GM21717 (cell line): ENCODE results near the gene RNASE9.
"Not testable (repeated sequence)": the region's sequence is repeated elsewhere in the genome, so short reads cannot be mapped to it uniquely, and the experiment has no call there.

ENCODE experiments used
- ATAC-seq: cut with Tn5 transposase; IDR thresholded peaks from one replicate; pipeline ENCODE4 v1.9.1; 2021; ENCODE audit warnings: mild to moderate bottlenecking, moderate library complexity; ENCODE audit not compliant: unreplicated experiment

RNASE9 gene

DNA sequence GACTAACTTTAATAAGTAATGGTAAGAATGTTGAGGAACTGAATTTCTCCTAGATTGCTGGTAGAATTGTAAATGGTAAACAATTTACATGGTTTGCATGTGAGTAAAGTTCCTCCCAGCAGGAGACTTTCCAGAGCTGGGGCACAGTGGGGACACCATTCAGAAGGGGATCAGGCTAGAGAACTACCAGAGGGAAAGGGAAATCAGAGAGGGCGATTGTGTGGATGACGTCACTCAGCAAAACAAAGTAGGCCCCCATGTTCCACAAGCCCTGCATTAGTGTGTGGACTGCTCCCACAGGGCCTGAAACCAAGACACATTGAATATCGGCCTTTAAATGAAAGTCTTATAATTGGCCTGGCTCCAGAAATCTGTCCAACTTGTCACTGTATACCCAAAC, 17.5 kb upstream of the RNASE9 start:
- no peak for ATAC-seq

DNA sequence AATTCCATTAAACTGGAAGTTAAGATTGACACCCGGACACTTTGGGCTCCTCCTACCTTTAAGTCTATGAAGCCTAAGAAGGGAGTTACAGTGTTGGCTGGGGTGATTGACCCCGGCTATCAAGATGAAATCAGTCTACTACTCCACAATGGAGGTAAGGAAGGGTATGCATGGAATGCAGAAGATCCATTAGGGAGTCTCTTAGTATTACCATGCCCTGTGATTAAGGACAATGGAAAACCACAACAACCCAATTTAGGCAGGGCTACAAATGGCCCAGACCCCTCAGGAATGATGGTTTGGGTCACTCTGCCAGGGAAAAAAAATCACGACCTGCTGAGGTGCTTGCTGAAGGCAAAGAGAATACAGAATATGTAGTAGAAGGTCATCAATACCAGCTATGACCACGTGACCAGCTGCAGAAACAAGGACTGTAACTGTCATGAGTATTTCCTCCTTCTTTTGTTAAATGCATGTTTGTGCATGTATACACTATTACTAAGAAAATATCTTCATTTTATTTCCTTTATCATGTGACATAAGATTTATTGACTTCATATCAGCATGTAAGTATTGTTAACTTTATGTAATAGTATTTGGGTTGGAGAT, 11.6 kb upstream of the RNASE9 start:
- ATAC-seq: not testable (repeated sequence)

DNA sequence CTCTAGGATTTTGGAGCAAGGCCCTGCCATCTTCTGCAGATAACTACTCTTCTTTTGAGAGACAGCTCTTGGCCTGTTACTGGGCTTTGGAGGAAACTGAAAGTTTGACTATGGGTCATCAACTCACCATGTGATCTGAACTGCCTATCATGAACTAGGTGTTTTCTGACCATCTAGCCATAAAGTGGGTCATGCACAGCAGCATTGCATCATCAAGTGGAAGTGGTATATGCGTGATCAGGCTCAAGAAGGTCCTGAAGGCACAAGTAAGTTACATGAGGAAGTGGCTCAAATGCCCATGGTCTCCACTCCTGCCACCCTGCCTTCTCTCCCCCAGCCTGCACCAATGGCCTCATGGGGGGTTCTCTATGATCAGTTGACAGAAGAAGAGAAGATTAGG, 9.9 kb upstream of the RNASE9 start:
- not testable (repeated sequence) for ATAC-seq

DNA sequence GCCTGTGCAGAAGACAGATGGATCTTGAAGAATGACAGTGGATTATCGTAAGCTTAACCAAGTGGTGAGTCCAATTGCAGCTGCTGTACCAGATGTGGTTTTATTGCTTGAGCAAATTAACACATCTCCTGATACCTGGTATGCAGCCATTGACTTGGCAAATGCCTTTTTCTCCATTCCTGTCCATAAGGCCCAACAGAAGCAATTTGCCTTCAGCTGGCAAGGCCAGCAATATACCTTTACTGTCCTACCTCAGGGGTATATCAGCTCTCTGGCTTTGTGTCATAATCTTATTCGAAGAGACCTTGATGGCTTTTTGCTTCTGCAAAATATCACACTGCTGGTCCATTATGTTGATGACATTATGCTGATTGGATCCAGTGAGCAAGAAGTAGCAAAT, 9.0 kb upstream of the RNASE9 start:
- ATAC-seq: not testable (repeated sequence)

DNA sequence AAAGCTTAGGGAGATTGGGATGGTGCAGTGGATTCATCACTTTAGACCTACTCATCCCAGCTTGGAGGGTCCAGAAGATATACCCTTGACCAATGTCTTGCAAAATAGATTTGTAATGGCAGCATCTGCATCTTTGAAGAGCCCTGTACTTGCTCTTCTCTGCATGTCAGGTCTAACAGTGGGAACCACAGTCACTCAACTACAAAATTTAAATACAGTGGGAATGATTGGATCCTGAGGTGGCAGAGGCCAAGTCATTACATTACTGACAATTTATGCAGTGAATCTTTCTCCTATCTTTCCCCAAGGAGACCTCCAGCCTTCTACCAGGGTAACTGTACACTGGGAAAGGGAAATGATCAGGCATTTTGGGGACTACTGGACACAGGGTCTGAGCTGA, 8.2 kb upstream of the RNASE9 start:
- ATAC-seq: no peak

DNA sequence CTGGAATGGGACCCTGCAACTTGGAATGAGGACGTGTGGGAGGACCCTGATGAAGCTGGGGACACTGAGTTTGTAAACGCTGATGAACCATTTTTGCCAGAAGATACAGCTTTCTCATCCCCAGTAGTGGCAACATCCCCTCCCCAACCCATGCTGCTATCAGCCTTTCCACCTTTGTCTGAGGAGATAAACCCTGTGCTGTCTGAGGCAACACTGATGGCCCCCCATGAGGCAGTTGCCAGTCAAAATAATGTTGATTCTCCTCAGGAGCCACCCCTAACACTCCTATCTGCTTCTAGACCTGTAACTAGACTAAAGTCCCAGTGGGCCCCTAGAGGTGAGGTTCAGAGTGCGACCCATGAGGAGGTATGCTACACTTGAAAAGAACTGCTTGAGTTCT, 7.5 kb upstream of the RNASE9 start:
- ATAC-seq: no peak

DNA sequence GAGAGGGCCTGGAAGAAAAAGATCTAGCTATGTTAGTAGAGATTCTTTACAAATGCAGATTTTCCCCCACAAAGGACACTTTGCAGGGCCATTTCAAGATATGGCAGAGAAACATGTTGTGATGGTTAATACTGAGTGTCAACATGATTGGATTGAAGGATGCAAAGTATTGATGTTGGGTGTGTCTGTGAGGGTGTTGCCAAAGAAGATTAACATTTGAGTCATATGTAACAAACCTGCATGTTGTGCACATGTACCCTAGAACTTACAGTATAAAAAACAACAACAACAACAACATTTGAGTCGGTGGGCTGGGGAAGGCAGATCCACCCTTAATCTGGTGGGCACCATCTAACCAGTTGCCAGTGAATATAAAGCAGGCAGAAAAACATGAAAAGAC, 6.4 kb upstream of the RNASE9 start:
- not testable (repeated sequence) for ATAC-seq

DNA sequence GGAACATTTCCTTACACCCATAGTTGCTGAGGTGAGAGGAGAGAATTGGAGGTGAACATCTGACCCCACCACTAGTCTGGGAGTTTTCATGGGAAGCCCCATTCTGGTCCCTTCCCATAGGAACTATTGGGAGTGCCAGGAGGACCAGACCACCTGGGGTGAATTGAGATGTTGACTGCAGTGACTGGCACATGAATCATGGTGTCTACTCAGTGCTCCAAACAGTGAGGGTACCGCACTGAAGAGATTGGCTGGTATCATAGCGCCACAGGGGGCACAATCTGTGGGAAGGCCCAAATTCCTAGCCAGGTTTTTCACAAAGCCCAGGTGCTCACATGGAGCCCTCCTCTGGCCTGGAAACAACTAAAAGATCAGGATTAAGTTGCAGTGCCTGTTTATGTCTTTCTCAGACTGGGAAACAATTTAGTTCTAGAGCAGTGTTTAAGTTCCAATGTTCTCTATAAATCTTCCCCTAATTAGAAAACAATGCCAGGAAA, 3.7 kb upstream of the RNASE9 start:
- ATAC-seq: no peak

DNA sequence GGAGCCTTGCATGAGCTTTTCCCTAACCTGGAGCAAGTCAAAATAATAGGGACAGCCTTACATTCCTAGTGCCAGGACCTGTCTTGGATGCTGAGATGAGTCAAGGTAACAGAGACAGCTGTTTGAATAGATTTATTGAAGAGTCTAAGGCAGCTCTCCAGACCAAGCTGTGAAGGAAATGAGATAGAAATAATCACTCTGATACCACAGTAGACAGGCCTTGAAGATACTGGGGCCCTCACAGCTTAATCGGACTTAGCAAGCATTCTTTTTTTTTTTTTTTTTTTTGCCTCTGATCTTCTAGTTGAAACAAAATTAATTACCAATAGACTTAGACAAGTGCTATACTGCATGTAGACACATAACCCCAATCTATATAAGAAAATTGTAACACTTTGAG, 3.1 kb upstream of the RNASE9 start:
- no peak for ATAC-seq

DNA sequence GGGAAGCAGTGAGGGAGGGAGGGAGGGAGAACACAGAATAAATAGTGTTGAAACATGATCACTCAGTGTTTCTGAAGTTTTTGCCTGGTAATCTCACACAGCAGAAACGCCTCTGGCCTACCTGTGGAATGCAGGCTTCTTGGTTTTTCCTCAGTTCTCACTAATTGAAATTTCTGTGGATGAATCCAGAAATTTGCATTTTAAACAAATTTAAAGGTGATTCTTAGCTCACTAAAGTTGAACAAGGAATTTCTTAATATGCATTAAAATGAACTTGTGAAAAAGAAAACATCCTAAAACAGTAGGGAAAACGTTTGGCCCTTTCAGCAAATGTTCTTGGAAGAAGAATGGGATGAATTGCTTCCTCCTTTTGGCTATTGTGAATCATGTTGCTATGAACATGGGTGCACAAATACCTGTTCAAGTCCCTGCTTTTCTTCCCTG, 1.4 kb downstream of the RNASE9 start:
- no peak for ATAC-seq

DNA sequence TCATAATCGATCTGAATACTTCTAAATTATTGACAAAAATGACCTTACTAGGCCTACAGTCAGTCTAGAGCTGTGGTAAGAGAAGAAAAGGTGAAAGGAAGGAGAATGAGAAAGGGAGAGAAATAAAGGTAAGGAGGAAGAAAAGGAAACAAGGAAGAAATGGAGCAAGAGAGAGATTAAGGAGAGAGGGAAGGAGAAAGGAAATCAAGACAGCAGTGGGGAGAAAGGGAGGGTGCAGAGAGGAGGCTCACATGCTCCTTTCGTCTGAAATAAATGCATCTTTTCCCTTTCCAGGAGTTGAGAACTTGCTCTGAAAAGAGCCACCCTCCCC, 3.7 kb downstream of the RNASE9 start:
- ATAC-seq: no peak

DNA sequence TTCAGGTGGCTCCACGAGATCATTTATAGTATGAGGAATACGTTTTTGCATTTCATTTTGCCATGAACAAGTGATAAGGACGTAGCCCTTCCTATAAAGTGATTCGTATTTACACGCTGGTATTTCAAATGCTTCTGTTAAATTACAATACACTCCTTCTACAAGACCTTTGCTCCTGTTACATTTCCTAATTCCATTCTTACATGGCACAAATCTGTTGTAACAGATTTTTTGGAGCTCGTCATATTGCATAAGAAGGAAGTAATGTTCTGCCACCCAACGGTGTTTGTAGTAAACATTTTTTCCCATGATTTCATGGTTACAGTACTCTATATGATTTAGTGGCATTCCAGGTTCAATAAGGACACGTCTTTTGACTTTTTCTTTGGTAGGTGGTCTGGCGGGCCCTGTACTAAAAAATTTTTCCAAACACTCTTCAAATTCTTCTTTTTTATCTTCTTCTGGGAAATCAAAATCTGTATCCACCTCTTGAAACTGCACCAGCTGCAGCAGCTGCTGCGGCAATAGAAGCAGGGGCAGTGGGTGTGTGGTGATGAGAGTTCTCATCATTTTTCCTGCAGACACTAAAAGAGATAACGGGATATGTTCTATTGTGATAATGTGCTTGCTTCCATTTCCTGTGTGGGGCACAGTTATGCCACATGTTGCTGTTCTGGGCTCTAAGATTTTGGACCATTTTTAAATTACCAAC, 4.2 kb downstream of the RNASE9 start:
- ATAC-seq: no peak

DNA sequence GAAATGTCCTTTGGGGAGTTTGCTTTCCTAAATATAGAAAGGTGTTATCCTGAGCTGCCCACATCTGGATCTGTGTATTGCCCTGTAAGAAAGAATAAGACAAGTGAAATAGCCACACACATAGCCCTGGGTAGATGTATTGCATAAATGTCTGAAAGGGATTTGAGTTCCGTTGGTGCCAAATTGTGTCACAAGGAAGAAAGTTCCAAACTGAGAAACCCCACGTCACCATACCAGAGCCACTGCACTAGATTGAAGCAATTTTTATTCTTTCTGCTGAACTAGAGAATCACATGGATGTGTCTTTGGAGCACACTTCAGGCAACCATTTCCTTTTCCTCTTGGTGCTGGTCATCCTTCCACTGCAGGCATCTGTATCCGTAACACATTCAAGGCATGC, 5.0 kb downstream of the RNASE9 start:
- ATAC-seq: no peak

DNA sequence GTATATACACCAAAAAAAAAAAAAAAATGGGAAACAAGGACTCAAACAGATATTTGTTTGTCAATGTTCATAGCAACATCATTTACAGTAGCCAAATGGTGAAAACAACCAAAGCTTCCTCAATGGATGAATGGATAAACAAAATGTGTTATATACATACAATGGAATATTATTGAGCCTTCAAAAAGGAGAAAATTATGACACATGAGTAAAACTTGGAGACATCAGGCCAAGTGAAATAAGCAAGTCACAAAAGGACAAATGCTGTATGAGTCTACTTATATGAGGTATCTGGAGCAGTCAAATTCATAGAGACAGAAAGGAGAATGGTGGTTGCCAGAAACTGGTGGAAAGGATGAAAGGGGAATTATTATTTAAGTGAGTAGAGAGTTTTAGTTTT, 7.8 kb downstream of the RNASE9 start:
- no peak for ATAC-seq

DNA sequence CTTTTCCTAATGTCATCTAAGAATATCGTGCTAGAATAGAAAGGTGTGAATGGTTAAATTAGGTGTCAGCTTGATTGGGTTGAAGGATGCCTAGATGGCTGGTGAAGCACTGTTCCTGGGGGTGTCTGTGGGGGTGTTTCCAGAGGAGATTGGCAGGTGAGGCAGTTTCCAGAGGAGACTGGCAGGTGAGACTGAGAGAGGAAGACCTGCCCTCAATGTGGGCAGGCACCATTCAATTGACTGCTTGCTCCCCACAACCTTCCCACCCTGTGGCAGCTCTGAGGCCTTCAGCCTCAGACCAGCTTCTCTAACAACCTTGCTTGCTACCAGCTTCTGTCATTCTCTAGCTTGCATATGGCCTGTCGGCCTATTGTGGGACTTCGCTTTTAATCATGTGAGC, 9.2 kb downstream of the RNASE9 start:
- ATAC-seq: no peak

DNA sequence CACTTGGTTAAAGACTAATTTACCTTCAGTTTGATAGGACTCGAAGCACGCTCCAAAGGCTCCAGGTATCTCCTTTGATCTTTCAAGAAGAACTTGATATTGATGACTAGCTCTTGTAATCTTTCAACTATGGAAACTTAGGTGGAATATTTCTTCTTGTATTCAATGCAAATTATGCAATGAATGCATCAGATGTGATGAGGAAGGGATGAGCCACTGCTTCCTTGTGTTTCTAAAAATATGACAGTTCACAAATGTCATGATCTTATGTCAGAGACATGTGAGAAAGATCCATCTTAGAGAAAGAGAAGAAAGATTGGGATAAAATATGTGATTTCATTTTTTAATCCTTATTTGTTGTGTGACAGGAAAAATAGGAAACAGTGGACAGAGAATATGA, 9.9 kb downstream of the RNASE9 start:
- ATAC-seq: no peak

DNA sequence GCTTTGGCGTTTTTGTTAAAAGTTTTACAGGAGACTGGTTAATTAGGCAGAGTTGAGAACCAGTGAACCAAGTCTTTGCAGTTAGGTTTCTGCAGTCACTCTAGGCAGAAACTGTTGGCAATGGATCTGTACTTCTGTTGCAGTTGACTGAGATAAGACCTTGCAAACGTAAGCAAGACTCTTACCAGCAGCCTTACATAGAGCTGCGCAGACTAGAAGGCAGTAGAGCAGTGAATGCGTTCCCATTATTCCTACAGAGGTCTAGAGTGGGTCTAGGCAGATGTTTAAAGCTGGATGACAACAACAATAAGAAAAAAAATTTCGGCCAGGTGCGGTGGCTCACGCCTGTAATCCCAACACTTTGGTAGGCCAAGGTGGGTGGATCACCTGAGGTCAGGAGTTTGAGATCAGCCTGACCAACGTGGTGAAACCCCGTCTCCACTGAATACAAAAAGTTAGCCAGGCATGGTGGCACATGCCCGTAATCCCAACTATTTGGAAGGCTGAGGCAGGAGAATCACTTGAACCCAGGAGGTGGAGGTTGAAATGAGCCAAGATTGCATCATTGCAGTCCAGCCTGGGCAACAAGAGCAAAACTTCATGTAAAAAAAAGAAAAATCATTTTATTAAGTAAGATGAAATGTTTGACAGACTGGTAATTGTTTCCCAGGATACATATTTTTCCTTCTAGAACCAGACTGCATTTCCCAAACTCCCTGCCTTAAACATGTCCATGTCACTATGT, 12.3 kb downstream of the RNASE9 start:
- no peak for ATAC-seq

DNA sequence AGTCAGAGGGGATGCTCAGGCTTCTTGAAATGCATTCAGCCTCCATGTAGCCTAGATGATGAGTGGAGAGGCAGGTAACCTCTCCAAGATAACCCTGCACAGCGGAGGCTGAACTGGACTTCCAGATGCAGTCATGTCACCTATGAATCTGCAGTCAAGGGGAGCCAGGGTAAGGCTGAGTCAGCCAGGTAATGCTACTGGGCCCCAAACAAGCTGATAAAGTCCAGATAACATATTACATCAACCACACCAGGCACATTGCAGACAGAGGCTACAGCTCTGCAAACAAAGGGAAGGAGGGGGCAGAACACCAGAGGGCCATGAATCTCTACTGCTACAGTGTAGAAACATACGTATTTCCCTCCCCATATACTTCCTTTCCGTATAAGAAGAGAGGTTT, 14.0 kb downstream of the RNASE9 start:
- ATAC-seq: no peak

DNA sequence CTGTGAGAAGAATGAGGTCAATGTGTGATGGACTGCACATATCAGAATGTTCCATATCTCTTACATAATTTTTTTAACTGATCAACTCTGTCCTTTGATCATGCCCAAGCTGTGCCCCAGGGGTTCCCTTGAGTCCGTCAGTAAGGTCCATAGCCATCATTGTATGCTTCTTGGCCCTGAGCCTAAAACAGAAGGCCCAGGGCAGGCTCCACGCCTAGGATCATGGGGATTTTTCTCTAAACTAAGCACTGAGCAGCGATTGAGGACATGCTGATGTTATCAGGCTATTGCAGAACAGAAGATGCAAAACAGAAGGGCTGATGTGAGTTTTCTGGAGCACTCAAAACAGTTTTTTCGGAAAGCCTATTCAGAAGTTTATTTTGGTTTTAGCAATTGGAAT, 20.9 kb downstream of the RNASE9 start:
- no peak for ATAC-seq

DNA sequence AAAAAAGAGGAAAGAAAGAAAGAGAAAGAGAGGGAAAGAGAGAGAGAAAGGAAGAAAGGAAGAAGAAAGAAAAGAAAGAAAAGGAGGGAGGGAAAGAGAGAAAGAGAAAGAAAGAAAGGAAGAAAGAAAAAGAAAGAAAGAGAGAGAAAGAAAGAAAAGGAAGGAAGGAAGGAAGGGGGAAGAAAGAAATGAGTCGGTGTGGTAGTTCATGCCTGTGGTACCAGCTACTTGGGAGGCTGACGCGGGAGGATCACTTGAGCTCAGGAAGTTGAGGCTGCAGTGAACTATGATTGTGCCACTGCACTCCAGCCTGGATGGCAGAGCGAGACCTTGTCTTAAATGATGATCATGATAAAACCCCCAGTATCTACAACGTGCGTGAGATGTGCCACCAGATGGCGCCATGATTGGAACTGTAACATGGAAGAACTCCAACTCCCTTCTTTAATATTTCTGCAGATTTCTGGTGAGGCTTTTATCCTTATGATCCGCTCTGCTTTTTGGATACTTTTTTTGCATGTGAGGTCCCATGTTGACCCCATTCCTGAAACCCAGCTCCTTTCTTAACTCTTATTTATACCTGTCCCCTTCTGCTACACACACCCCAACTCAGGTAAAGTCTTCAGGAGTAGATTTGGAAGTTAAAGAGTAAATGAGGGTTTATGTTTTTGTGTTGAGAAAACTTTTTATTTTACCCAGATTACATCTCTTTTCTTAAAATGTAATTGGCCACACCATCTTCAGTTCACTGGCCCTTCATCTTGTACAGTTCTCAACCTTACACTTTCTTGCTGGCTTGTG, 29.9 kb downstream of the RNASE9 start:
- ATAC-seq: no peak

DNA sequence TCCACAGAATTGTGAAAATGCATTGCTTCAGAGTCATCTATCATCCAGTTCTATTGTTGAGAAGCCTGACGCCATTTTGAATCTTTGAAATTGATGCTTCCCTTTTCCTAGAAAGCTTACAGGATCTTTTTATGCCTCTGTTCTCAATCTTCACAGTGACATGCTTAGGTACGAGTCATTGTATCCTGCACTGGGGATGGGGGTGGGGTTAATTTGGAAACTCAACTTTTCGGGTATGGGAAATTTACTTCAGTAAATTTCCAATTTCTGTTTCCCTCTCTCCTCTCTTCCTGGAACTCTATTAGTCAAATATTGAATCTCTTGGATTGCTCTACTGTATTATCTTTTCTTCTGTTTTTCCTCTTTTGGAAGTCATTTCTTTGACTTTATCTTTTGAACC, 31.0 kb downstream of the RNASE9 start:
- no peak for ATAC-seq
